Measurements from ENCODE around the gene GPT2. TPM values are rescaled to one million over a fixed set of nuclear protein-coding genes. Genes with fewer than 3 reads are reported as not detected.

Gene GPT2, protein sequence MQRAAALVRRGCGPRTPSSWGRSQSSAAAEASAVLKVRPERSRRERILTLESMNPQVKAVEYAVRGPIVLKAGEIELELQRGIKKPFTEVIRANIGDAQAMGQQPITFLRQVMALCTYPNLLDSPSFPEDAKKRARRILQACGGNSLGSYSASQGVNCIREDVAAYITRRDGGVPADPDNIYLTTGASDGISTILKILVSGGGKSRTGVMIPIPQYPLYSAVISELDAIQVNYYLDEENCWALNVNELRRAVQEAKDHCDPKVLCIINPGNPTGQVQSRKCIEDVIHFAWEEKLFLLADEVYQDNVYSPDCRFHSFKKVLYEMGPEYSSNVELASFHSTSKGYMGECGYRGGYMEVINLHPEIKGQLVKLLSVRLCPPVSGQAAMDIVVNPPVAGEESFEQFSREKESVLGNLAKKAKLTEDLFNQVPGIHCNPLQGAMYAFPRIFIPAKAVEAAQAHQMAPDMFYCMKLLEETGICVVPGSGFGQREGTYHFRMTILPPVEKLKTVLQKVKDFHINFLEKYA
- 14.8 and 15.7 TPM in 2 replicates for total RNA-seq (2014; rRNA removed; shearing (Covaris generic))

DNA sequence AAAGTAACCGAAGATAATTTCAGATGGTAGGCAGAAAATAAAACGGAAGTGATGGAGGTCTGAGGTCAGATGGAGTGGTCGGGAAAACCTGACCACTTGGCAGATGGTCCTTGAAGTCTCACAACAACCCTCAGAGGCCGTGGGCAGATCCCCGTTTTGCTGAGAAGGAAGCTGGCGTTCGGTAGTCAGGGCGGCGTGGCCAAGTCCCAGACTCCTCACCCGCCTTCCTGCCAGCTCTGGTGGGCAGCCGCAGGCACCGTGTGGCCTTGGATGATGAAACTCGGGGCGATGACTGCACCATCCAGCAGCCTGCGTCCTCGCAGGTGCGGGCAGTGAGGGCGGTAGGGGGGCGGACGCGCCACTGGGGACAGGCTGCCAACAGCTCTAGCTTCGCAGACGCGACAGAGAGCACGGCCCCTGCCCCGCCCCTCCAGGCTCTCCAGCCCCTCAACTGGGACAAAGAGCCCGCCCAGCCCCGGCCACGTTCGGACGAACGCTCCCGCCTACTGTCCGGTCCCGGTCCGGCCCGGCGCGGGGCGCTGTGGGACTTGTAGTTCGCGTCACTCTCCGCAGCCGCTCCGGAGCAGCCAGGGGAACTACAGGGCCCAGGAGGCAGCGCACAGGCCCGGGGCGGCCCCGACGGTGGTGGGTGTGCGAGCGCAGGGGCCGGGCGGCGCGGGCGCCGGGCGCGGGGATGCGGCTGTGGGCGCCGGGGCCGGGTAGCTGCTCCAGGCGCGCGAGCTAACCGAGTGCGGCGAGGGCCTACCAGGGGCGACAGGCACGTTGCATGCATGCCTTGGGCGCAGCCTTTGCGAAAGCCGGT lies at the start of gene GPT2:
GPT2 (plus strand) TSS at position 673 of the 823 bp plus-strand sequence. CDS start 354 bp downstream, outside the sequence.
- Histone ChIP-seq H3K4me3 (peak within 1 kb of the TSS; percentile 92), H3K27ac (no peak within 1 kb of the TSS), H3K9me3 (replicated peaks) (no peaks in the 10 kb centered on the region), H3K27me3 (replicated peaks) (peaks cover 4% of the 10 kb centered on the region; the same call in 1 of the 2 replicates), H3K36me3 (peaks cover 4% of the 10 kb centered on the region), H3K4me1 (replicated peaks) (peaks cover 12% of the 10 kb centered on the region)
- peak; percentile 89 to 98 for DNase-seq (ENCODE audit: low read depth in 1 of 2, low spot score in 2 of 2)

DNA sequence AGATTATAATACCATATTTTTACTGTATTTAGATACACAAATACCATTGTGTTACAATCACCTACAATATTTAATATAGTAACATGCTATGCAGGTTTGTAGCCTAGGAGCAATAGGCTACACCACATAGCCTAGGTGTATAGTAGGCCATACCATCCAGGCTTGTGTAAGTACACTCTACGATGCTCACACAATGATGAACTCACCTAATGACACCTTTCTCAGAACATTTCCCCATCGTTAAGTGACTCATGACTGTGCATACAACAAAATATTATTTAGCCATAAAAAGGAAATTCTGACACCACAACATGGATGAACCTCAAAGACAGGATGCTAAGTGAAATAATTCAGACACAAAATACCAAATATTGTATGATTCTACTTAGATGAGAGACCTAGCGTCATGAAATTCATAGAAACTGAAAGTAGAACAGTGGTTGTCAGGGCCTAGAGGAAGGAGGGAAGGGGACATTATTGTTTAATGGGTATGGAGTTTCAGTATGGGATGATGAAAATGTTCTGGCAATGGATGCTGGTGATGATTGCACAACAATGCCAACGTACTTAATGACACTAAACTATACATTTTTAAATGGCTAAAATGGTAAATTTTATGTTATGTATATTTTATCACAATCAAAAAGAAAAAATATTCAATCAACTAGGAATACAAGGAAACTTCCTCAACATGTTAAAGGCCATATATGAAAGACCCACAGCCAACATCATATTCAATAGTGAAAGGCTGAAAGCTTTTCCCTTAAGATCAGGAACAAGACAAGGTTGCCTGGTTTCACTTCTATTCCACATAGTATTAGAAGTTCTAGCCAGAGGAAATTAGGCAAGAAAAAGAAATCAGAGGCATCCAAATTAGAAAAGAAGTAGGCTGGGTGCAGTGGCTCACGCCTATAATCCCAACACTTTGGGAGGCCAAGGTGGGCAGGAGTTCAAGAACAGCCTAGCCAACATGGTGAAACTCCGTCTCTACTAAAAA lies 47.3 kb upstream of the GPT2 start:
- Histone ChIP-seq H3K9me3 (replicated peaks) (no peaks in the 10 kb centered on the region), H3K27ac (no peak overlapping the region), H3K27me3 (replicated peaks) (no peaks in the 10 kb centered on the region), H3K4me1 (replicated peaks) (no peaks in the 10 kb centered on the region), H3K4me3 (no peak overlapping the region), H3K36me3 (no peaks in the 10 kb centered on the region)
- no peak for DNase-seq (ENCODE audit: low read depth in 1 of 2, low spot score in 2 of 2)

DNA sequence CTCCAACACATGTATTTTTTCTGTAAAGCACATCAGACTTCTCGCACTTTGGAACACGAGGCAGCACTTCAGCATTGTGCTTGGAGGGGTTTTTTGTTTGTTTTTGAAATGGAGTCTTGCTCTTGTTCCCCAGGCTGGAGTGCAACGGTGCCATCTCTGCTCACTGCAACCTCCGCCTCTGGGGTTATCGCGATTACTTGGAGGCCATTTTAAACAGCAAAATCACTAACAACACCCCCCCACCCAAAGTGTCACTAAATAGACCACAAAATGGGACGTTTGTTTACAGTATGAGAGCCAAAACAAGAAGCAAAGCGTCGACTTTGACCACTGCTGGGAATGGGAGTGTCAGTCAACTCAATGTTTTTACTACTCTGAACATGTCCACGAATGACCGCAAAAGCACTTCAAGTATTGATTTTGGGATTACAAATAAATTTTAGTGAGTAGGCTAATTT lies 44.1 kb upstream of the GPT2 start:
- DNase-seq (ENCODE audit: low read depth in 1 of 2, low spot score in 2 of 2): no peak
- Histone ChIP-seq H3K4me3 (no peak overlapping the region), H3K36me3 (no peaks in the 10 kb centered on the region), H3K27me3 (replicated peaks) (no peaks in the 10 kb centered on the region), H3K4me1 (replicated peaks) (peaks cover 8% of the 10 kb centered on the region), H3K9me3 (replicated peaks) (no peaks in the 10 kb centered on the region), H3K27ac (no peak overlapping the region)

DNA sequence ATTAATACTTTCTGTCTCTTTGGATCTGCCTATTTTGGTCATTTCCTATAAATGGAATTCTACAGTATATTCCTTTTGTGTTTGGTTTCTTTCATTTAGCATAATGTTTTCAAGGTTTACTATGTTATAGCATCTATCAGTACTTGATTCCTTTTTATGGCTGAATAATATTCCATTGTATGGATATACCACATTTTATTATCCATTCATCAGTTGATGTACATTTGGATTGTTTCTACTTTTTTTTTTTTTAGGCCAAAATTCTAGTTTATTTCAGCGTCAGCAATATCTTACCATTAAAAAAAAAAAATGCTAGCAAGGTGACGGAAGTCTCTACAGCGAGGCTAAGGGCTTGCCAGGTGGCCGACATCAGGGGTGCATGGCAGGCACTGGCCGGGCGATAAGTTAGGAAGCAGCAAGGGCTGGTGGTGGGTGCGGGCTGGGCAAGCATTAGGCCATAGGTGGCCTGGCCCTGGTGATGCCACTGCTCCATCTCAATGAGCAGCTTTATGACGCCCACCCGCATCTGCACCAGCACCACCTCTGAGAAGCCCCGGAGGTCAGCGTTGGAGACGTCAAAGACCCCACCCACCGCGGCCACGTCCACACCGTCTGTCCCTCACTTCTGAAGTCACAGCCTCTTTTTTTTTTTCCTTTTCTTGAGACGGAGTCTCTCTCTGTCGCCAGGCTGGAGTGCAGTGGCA lies 41.8 kb upstream of the GPT2 start:
- Histone ChIP-seq H3K36me3 (no peaks in the 10 kb centered on the region), H3K4me1 (replicated peaks) (peaks cover 14% of the 10 kb centered on the region), H3K4me3 (no peak overlapping the region), H3K27ac (no peak overlapping the region), H3K27me3 (replicated peaks) (no peaks in the 10 kb centered on the region), H3K9me3 (replicated peaks) (0 out of 2 replicates have a peak, but pooled peaks cover 3% of the 10 kb centered on the region)
- DNase-seq (ENCODE audit: low read depth in 1 of 2, low spot score in 2 of 2): no peak

DNA sequence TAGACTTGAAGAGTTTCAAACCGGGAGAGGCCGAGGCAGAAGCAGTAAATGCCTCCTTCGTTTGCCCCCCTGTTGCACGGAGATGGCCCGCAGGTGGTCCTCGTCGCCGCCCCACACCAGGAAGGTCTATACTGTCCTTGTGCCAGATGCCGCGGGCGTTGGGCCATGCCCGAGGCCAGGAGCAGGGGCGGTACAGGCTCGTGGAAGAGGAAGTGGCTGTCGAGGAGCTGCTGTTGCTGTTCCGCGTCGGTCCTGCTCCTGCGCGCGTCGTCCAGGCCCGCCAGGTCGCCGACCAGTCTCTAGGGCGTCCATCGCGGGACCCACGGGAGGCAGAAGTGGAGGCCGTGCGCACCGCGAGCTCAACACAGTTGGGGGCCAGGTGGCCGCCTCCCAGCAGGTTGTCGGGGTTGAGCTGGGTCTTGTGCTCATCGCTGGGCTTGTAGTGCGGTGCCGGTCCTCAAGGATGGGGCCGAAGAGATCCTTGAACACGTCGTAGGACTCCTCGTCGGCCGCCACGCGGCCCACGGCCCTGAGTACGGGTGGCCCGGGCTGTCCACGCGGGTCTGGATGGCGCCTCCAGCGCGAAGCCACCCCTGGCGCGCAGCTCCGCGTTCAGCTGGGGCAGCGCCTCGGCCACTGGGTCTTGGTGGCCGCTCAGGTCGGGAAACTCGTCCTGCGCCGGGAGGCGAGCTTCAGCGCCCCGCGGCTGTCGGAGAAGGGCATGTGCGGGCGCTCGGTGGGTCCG lies 40.1 kb upstream of the GPT2 start:
- no peak for DNase-seq (ENCODE audit: low read depth in 1 of 2, low spot score in 2 of 2)
- Histone ChIP-seq H3K4me3 (no peak overlapping the region), H3K4me1 (replicated peaks) (peaks cover 16% of the 10 kb centered on the region), H3K36me3 (no peaks in the 10 kb centered on the region), H3K27me3 (replicated peaks) (no peaks in the 10 kb centered on the region), H3K27ac (peak overlapping the region; percentile 3; the same call in 1 of the 2 replicates), H3K9me3 (replicated peaks) (0 out of 2 replicates have a peak, but pooled peaks cover 3% of the 10 kb centered on the region)

DNA sequence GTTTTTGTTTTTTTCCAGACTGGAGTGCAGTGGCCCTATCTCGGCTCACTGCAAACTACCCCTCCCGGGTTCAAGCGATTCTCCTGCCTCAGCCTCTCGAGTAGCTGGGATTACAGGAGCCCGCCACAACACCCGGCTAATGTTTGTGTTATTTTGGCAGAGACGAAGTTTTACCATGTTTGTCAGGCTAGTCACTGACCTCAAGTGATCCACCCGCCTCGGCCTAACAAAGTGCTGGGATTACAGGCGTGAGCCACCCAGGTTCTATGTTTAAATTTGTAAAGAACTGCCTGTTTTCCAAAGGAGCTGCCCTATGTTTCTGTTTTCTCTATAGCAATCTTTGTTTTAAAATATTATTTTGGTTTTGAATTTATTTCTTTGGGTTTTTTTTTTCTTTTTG lies 39.4 kb upstream of the GPT2 start:
- Histone ChIP-seq H3K36me3 (no peaks in the 10 kb centered on the region), H3K4me3 (no peak overlapping the region), H3K9me3 (replicated peaks) (0 out of 2 replicates have a peak, but pooled peaks cover 3% of the 10 kb centered on the region), H3K27me3 (replicated peaks) (no peaks in the 10 kb centered on the region), H3K4me1 (replicated peaks) (peaks cover 22% of the 10 kb centered on the region), H3K27ac (peak overlapping the region; percentile 65)
- DNase-seq (ENCODE audit: low read depth in 1 of 2, low spot score in 2 of 2): peak; percentile 83 to 84

DNA sequence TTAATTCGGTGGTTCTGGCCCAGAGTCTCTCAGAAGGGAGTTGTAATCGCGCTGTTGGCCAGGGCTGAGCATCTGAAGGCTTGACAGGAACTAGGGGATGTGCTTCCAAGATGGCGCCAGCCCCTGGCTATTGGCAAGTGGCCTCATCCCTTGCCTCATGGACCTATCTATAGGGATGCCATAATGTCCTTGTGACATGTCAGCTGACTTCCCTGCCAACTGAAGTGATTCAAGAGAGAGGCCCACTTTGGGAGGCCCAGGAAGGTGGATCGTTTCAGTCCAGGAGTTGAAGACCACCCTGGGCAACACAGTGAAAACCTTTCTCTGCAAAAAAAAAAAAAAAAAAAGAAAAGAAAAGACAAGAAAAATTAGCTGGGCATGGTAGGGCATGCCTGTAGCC lies 38.2 kb upstream of the GPT2 start:
- Histone ChIP-seq H3K9me3 (replicated peaks) (0 out of 2 replicates have a peak, but pooled peaks cover 3% of the 10 kb centered on the region), H3K27me3 (replicated peaks) (no peaks in the 10 kb centered on the region), H3K4me3 (no peak overlapping the region), H3K27ac (no peak overlapping the region), H3K4me1 (replicated peaks) (peaks cover 22% of the 10 kb centered on the region), H3K36me3 (no peaks in the 10 kb centered on the region)
- DNase-seq (ENCODE audit: low read depth in 1 of 2, low spot score in 2 of 2): no peak

DNA sequence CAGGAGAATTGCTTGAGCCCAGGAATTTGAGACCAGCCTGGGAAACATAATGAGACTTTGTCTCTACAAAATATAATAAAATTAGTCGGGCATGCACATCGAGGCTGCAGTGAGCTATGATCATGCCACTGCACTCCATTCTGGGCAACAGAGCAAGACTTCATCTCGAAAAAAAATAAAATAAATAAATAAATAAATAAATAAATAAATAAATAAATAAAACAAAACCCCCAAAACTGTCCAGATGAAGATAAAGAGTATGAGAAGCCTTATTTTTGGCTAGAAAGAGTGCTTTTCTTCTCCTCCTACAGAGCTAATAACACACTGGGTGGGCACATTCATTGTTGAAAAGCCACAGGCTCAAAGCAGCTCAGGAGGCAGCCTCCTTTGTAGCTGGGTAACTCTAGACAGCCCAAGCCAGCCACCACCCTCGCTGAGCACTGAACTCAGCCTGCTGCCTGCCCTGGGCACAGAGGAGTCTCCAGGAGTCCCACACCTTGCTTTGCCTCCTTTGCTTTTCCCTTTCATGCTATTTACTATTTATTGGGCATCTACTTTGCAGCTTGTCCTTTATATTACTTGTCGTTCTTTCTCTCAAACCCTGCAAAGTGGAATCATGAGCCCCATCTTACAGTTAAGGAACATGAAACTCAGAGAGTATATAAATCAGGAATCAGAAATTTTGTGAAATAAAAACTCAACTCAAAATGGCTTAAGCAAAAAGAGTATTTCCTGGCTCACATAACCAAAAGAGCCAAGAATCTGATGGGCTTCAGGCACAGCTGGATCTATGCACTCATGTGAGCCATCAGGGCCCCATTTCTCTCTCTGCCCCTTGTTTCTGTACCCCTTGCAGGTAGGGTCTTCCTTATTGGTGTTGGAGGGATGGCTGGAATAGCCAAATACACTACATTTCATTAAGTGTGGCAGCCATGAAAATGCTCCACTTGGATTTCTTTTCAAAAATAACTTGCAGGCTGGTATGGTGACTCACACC lies 35.1 kb upstream of the GPT2 start:
- no peaks in the 10 kb centered on the region for H3K36me3 ChIP-seq
- no peak overlapping the region for H3K27ac ChIP-seq
- no peak for DNase-seq (ENCODE audit: low read depth in 1 of 2, low spot score in 2 of 2)

DNA sequence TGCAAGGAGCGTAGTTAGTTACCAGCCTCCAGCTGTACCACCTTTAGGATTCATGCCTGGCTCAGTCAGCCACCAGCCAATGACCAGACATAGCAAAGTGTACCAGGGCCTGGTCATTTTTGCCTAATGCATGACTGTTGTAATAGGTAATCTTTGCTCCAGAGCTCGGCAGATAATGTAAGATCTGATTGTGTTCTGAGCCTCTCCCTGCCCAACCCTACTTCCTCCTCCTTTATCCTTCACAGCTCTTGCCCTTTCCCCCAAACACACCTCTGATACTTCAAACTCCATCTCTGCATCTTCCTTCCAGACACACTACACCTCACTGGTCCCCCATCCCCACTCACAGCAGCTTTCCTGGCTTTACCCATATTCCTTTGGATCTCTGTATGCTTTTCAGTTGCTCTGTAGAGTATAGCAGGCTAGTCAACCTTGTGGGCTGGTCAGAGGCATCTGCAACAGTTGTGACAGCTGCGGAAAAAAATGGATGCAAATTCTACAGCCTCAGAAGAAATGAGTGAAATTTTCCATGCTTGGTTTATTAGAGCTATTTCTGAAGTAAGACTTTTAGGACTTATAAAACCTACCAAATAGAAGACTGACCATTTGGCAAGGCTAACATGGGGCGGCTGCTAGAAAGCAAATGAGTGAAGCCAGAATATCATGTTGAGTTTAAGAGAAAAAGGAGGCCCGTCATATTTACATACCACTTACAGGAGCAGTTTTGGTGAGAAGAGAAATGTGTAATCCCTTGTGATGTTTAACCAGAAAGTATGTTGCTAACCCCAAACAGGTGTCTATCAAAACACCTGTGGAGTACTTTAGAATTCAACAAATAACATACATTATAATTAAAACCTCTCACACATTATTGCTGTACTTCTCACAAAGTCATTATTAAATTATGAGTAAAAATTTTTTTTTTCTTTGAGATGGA lies 33.3 kb upstream of the GPT2 start:
- Histone ChIP-seq H3K27ac (no peak overlapping the region), H3K9me3 (replicated peaks) (no peaks in the 10 kb centered on the region; the same call in 1 of the 2 replicates), H3K27me3 (replicated peaks) (no peaks in the 10 kb centered on the region), H3K4me3 (no peak overlapping the region), H3K4me1 (replicated peaks) (peaks cover 8% of the 10 kb centered on the region), H3K36me3 (no peaks in the 10 kb centered on the region)
- DNase-seq (ENCODE audit: low read depth in 1 of 2, low spot score in 2 of 2): no peak

More for the DNA sequence above, 35.1 kb upstream of the GPT2 start:
- Histone ChIP-seq H3K4me3 (no peak overlapping the region), H3K4me1 (replicated peaks) (peaks cover 20% of the 10 kb centered on the region), H3K9me3 (replicated peaks) (0 out of 2 replicates have a peak, but pooled peaks cover 3% of the 10 kb centered on the region), H3K27me3 (replicated peaks) (no peaks in the 10 kb centered on the region)

DNA sequence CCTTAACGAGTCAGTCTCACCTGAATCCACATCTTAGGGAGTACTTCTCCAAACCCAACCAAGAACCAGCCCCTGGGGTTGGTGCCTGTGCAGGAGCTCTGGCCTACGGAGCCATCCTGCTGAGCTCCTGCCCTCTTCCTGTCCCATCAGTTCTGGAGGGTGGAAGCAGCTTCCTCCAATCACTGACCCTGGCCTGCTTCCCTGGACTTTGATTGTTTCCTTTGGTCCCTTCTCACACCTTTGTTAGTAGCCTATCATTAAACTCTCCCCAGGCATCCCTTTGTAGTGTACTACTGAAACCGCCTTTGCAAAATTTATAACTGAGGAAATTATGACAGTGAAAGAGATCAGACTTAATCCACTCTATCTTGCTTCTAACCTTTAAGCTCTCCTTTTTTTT lies 32.0 kb upstream of the GPT2 start:
- peaks cover 8% of the 10 kb centered on the region for H3K4me1 ChIP-seq (replicated peaks)
- H3K27me3 ChIP-seq (replicated peaks): no peaks in the 10 kb centered on the region
- H3K27ac ChIP-seq: no peak overlapping the region
- DNase-seq (ENCODE audit: low read depth in 1 of 2, low spot score in 2 of 2): no peak
- H3K4me3 ChIP-seq: no peak overlapping the region
- no peaks in the 10 kb centered on the region; the same call in 1 of the 2 replicates for H3K9me3 ChIP-seq (replicated peaks)
- H3K36me3 ChIP-seq: no peaks in the 10 kb centered on the region
